GM23338 (cell line): Measurements from ENCODE around the gene SDC1. TPM values are rescaled to one million over a fixed set of nuclear protein-coding genes. Genes with fewer than 3 reads are reported as not detected.

ENCODE experiments used
- ATAC-seq: fragments of 200-7000 bp; cut with Tn5 transposase; 3 replicates; pipeline ENCODE4 v1.9.1; 2020
- DNase-seq: peaks from one replicate; pipeline ENCODE4 v3.0.0-alpha.2; 2015; ENCODE audit warnings: low spot score
- H2AFZ ChIP-seq: fragments of 200-600 bp; sonication (generic); 2 replicates; pipeline ENCODE4 v1.8.0; 2016; ENCODE audit warnings: antibody characterized with exemption, mild to moderate bottlenecking, moderate library complexity
- H3F3A ChIP-seq: fragments of 200-600 bp; sonication (generic); replicated peaks from 2 replicates; pipeline ENCODE4 v1.8.0; 2017; ENCODE audit warnings: antibody characterized with exemption, mixed run types, low read depth
- H3K27ac ChIP-seq: fragments of 200-600 bp; sonication (generic); 2 replicates; pipeline ENCODE4 v1.6.1; 2016; ENCODE audit warnings: low read depth
- H3K27me3 ChIP-seq: fragments of 200-600 bp; sonication (generic); 2 replicates; pipeline ENCODE4 v1.8.0; 2016; ENCODE audit warnings: mild to moderate bottlenecking, mixed run types, moderate library complexity; ENCODE audit not compliant: insufficient read depth
- H3K36me3 ChIP-seq: fragments of 200-600 bp; sonication (generic); 2 replicates; pipeline ENCODE4 v1.8.0; 2016; ENCODE audit warnings: mild to moderate bottlenecking; ENCODE audit not compliant: insufficient read depth
- H3K4me1 ChIP-seq: fragments of 200-600 bp; sonication (generic); 2 replicates; pipeline ENCODE4 v1.8.0; 2016; ENCODE audit warnings: mild to moderate bottlenecking, moderate library complexity; ENCODE audit not compliant: insufficient read depth
- H3K4me2 ChIP-seq: fragments of 200-600 bp; sonication (generic); 2 replicates; pipeline ENCODE4 v1.7.1; 2017; ENCODE audit warnings: mixed run types
- H3K4me3 ChIP-seq: fragments of 200-600 bp; sonication (generic); 2 replicates; pipeline ENCODE4 v1.6.1; 2016; ENCODE audit warnings: mixed run types
- H3K79me2 ChIP-seq: fragments of 200-600 bp; sonication (generic); replicated peaks from 2 replicates; pipeline ENCODE4 v1.8.0; 2017; ENCODE audit warnings: mild to moderate bottlenecking; ENCODE audit not compliant: insufficient read depth
- H3K9me2 ChIP-seq: fragments of 200-600 bp; sonication (generic); 2 replicates; pipeline ENCODE4 v1.8.0; 2017; ENCODE audit not compliant: insufficient read depth
- H4K20me1 ChIP-seq: fragments of 200-600 bp; sonication (generic); replicated peaks from 2 replicates; pipeline ENCODE4 v1.8.0; 2017; ENCODE audit warnings: mild to moderate bottlenecking; ENCODE audit not compliant: insufficient read depth
- H3K27ac Mint-ChIP-seq: 2 replicates; pipeline ENCODE4 v1.8.0; 2020; ENCODE audit warnings: inconsistent platforms, mild to moderate bottlenecking, moderate library complexity, mixed read lengths
- H3K27me3 Mint-ChIP-seq: 3 replicates; pipeline ENCODE4 v1.8.0; 2022; ENCODE audit warnings: low read depth, mild to moderate bottlenecking, moderate library complexity, mixed read lengths, inconsistent platforms; ENCODE audit not compliant: insufficient read depth, poor library complexity
- H3K36me3 Mint-ChIP-seq: 3 replicates; pipeline ENCODE4 v1.8.0; 2021; ENCODE audit warnings: low read depth, mild to moderate bottlenecking, inconsistent platforms, moderate library complexity, mixed read lengths
- H3K4me1 Mint-ChIP-seq: 3 replicates; pipeline ENCODE4 v1.8.0; 2020; ENCODE audit warnings: mild to moderate bottlenecking, inconsistent platforms, mixed read lengths
- H3K4me3 Mint-ChIP-seq: 3 replicates; pipeline ENCODE4 v1.8.0; 2021; ENCODE audit warnings: moderate library complexity, mild to moderate bottlenecking, inconsistent platforms, mixed read lengths
- H3K9me3 Mint-ChIP-seq: 3 replicates; pipeline ENCODE4 v1.8.0; 2020; ENCODE audit warnings: moderate library complexity, mild to moderate bottlenecking, inconsistent platforms, mixed read lengths
- CREB1 ChIP-seq: fragments of 250-450 bp; sonication (Bioruptor Pico); IDR thresholded peaks from 2 replicates; pipeline ENCODE4 v1.5.0; 2020; ENCODE audit warnings: low read depth, mild to moderate bottlenecking, moderate library complexity
- CTCF ChIP-seq, 2 experiments: fragments of 200-600 bp in 1 of 2; sonication (generic) in 1 of 2; conservative IDR thresholded peaks; 2 replicates each; pipeline versions ENCODE4 v1.5.1 to v1.6.1; 2016 to 2017; ENCODE audit warnings: antibody characterized with exemption in 2 of 2, low read depth in 2 of 2, mild to moderate bottlenecking in 2 of 2, moderate library complexity in 1 of 2
- polyA plus RNA-seq: library from polyadenylated mRNA; unstranded; fragments of >200 nt; fragmentation: Nextera tagmentation; extraction: Ambion mirVana; gene quantifications from 2 replicates; pipeline ENCODE4 v1.2.1, GENCODE V29; 2016
- total RNA-seq: library from RNA; depleted of rRNA; stranded (reverse); fragments of >200 nt; shearing (Covaris generic); gene quantifications from 2 replicates; pipeline ENCODE4 v1.2.3, GENCODE V29; 2014
- TF ChIP-seq, protein P1 (sequence below): fragments of 250-450 bp; sonication (Bioruptor Pico); IDR thresholded peaks from 2 replicates; pipeline ENCODE4 v1.5.0; 2020; ENCODE audit warnings: mild to moderate bottlenecking, moderate library complexity

The SDC1 gene
- total and polyA plus RNA-seq, 2 experiments from 2014 or later = 16.6 to 43.0 TPM

- H3K4me2 ChIP-seq = peak overlapping the region; percentile 12; the same call in 1 of the 2 replicates
- no peaks in the 10 kb centered on the region for H3F3A ChIP-seq
- peaks cover 76% of the 10 kb centered on the region for H3K79me2 ChIP-seq
- 0 out of 2 replicates have a peak overlapping the region, but pooled peaks have one; percentile 9 for H3K27ac ChIP-seq
- H3K4me1 ChIP-seq = 0 out of 2 replicates have a peak, but pooled peaks cover 10% of the 10 kb centered on the region
- TF ChIP-seq, protein P1, sequence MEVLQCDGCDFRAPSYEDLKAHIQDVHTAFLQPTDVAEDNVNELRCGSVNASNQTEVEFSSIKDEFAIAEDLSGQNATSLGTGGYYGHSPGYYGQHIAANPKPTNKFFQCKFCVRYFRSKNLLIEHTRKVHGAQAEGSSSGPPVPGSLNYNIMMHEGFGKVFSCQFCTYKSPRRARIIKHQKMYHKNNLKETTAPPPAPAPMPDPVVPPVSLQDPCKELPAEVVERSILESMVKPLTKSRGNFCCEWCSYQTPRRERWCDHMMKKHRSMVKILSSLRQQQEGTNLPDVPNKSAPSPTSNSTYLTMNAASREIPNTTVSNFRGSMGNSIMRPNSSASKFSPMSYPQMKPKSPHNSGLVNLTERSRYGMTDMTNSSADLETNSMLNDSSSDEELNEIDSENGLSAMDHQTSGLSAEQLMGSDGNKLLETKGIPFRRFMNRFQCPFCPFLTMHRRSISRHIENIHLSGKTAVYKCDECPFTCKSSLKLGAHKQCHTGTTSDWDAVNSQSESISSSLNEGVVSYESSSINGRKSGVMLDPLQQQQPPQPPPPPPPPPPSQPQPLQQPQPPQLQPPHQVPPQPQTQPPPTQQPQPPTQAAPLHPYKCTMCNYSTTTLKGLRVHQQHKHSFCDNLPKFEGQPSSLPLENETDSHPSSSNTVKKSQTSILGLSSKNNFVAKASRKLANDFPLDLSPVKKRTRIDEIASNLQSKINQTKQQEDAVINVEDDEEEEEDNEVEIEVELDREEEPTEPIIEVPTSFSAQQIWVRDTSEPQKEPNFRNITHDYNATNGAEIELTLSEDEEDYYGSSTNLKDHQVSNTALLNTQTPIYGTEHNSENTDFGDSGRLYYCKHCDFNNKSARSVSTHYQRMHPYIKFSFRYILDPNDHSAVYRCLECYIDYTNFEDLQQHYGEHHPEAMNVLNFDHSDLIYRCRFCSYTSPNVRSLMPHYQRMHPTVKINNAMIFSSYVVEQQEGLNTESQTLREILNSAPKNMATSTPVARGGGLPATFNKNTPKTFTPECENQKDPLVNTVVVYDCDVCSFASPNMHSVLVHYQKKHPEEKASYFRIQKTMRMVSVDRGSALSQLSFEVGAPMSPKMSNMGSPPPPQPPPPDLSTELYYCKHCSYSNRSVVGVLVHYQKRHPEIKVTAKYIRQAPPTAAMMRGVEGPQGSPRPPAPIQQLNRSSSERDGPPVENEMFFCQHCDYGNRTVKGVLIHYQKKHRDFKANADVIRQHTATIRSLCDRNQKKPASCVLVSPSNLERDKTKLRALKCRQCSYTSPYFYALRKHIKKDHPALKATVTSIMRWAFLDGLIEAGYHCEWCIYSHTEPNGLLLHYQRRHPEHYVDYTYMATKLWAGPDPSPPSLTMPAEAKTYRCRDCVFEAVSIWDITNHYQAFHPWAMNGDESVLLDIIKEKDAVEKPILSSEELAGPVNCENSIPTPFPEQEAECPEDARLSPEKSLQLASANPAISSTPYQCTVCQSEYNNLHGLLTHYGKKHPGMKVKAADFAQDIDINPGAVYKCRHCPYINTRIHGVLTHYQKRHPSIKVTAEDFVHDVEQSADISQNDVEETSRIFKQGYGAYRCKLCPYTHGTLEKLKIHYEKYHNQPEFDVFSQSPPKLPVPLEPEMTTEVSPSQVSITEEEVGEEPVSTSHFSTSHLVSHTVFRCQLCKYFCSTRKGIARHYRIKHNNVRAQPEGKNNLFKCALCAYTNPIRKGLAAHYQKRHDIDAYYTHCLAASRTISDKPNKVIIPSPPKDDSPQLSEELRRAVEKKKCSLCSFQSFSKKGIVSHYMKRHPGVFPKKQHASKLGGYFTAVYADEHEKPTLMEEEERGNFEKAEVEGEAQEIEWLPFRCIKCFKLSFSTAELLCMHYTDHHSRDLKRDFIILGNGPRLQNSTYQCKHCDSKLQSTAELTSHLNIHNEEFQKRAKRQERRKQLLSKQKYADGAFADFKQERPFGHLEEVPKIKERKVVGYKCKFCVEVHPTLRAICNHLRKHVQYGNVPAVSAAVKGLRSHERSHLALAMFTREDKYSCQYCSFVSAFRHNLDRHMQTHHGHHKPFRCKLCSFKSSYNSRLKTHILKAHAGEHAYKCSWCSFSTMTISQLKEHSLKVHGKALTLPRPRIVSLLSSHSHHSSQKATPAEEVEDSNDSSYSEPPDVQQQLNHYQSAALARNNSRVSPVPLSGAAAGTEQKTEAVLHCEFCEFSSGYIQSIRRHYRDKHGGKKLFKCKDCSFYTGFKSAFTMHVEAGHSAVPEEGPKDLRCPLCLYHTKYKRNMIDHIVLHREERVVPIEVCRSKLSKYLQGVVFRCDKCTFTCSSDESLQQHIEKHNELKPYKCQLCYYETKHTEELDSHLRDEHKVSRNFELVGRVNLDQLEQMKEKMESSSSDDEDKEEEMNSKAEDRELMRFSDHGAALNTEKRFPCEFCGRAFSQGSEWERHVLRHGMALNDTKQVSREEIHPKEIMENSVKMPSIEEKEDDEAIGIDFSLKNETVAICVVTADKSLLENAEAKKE (CRISPR knock-in tag) = no peak
- TF ChIP-seq CTCF (conservative IDR thresholded peaks at IDR 0.05; ENCODE audit: low read depth in 2 of 2) (no peak), CREB1 (CRISPR knock-in tag) (no peak)
- Mint-ChIP-seq H3K36me3 (peaks cover 11% of the 10 kb centered on the region), H3K4me1 (peaks cover 44% of the 10 kb centered on the region), H3K4me3 (no peak overlapping the region), H3K9me3 (no peaks in the 10 kb centered on the region), H3K27ac (peak overlapping the region; percentile 43; the same call in 1 of the 2 replicates), H3K27me3 (peaks cover 5% of the 10 kb centered on the region)
- H3K36me3 ChIP-seq = no peaks in the 10 kb centered on the region
- H4K20me1 ChIP-seq = peaks cover 3% of the 10 kb centered on the region; the same call in 1 of the 2 replicates
- no peak overlapping the region for H2AFZ ChIP-seq
- ATAC-seq (no peak), DNase-seq (no peak)
- no peaks in the 10 kb centered on the region for H3K27me3 ChIP-seq
- H3K4me3 ChIP-seq = no peak overlapping the region
- H3K9me2 ChIP-seq = no peaks in the 10 kb centered on the region
Observed at GRCh38 chr2:20213651-20214565, 11.0 kb downstream of the SDC1 start.
